H1 (cell line): ENCODE measurements around the gene PHETA1. TPM values are rescaled to one million over a fixed set of nuclear protein-coding genes. Genes with fewer than 3 reads are reported as not detected.

Experiments
- TAF1 ChIP-seq: IDR thresholded peaks from 2 replicates; pipeline ENCODE4 v1.6.1; 2011; ENCODE audit warnings: mild to moderate bottlenecking, low read depth, low read length
- polyA plus RNA-seq, 7 experiments: library from polyadenylated mRNA; depleted of rRNA in 3 of 7; stranded (reverse) in 5 of 7; unstranded in 2 of 7; fragments of >200 nt in 5 of 7; fragments of 200-250 nt in 2 of 7; gene quantifications; 1 replicate in 5 of 7; 2 replicates in 1 of 7; 4 replicates in 1 of 7; pipeline versions ENCODE4 v1.2.1 to v1.2.3, GENCODE V29; 2011 to 2013; ENCODE audit warnings: missing spikeins in 2 of 7, mixed read lengths in 2 of 7
- total RNA-seq: library from RNA; stranded (reverse); fragmentation: NEBNext Ultra II Directional; extraction: Animal tissue kit (Norgen Biotek cat#: 25700); gene quantifications from 2 replicates; pipeline ENCODE4 v1.2.1, GENCODE V29; 2021

Gene PHETA1
- total and polyA plus RNA-seq, 2 of the 8 experiments (the other 6 are each of a cell fraction or from before 2014, with no cell fraction given), result 5.2 to 12.3 TPM

DNA sequence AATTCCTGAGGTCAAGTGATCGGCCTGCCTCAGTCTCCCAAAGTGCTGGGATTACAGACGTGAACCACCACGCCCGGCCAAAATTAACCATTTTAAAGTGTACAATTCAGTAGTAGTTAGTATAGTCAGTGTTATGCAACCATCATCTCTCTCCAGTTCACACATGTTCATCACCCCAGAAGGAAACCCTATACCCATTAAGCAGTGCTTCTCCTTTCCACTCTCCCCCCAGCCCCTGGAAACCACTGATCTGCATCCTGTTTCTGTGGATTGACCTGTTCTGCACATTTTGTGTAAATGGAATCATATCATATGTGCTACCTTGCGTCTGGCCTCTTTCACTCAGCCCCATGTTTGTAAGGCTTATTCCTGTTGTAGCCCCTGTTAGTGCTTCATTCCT is 52.2 kb downstream of the PHETA1 start (continued):
- no peak for TF ChIP-seq TAF1
- TF ChIP-seq, all 59 proteins: peak for 0
